ENCODE results near the gene BRI3.

GRCh38 chr7:98309566-98309965 lies 28.1 kb downstream of the BRI3 start:
- TF ChIP-seq CTCF (IDR thresholded peaks at IDR 0.05) (no peak), POLR2A (IDR thresholded peaks at IDR 0.05) (no peak)
